ENCODE results near the gene ADORA3. TPM values are rescaled to one million over a fixed set of nuclear protein-coding genes. Genes with fewer than 3 reads are reported as not detected.

Gene ADORA3
- total RNA-seq, 2 donors from 2014 or later: 1.6 to 3.6 TPM

DNA sequence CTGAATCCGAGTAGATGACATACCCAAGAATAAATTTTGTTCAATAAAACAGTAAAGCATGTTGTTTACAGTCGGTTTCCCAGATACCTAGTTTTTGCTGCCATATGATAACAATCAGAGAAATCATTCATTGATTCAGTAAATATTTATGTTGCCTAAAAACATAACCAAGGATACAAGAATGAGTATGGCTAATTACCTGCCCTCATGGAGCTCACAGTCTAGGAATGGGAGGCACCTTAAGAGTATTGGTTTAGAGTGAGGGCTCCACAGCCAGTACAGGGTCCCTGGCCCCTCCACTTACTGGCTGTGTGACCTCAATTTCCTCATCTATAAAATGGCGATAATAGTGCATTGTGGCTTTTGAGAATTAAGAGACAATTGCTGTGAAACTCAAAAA lies 53.2 kb downstream of the ADORA3 start:
- Histone ChIP-seq H3K36me3 (replicated peaks in 1 of 2; ENCODE audit: insufficient read depth in 1 of 2, low read depth in 2 of 2) (no peaks in the 10 kb centered on the region), H3K27ac (peak overlapping the region in 2 of 4 donors; percentile 37 to 86), H3K4me1 (peaks cover 50% of the 10 kb centered on the region), H3K9me3 (no peaks in the 10 kb centered on the region), H3K4me3 (peak overlapping the region in 1 of 2 donors; percentile 90), H3K27me3 (no peaks in the 10 kb centered on the region)
- WGBS, 2 donors: 39 to 41% methylated on average over 3 of the region's 3 CpGs
- DNase-seq (no peak), ATAC-seq (no peak)
- TF ChIP-seq CTCF (IDR thresholded peaks at IDR 0.05): no peak
- TF ChIP-seq POLR2A (IDR thresholded peaks at IDR 0.05): no peak
- intact Hi-C loops (cut with DNase I): no loop called here

GRCh38 chr1:111449703-111450017 lies 53.8 kb downstream of the ADORA3 start:
- no peaks in the 10 kb centered on the region for H3K36me3 ChIP-seq (replicated peaks in 1 of 2; ENCODE audit: insufficient read depth in 1 of 2, low read depth in 2 of 2)
- TF ChIP-seq POLR2A (IDR thresholded peaks at IDR 0.05): no peak
- TF ChIP-seq CTCF (IDR thresholded peaks at IDR 0.05): no peak
- DNase-seq (no peak), ATAC-seq (no peak)
- intact Hi-C loops (cut with DNase I): no loop called here
- H3K4me1 ChIP-seq: peaks cover 50% of the 10 kb centered on the region
- H3K27me3 ChIP-seq: no peaks in the 10 kb centered on the region
- WGBS, 2 donors: 0 to 1% methylated on average over 8 of the region's 8 CpGs
- no peaks in the 10 kb centered on the region for H3K9me3 ChIP-seq
- peak overlapping the region; percentile 37 to 86 (median 76) for H3K27ac ChIP-seq
- peak overlapping the region; percentile 45 to 90 for H3K4me3 ChIP-seq

Small RNAs within 50 kb of the gene (small RNA-seq; reads per million reads assigned to genes)
- not detected for gene RNU6-792P

Other genes with a start within 250 kb of the ADORA3 start
- not detected for gene CHIA, start 212.8 kb downstream of the ADORA3 start, total RNA-seq
- gene OVGP1, start 75.9 kb downstream of the ADORA3 start, total RNA-seq: 1 to 10 TPM; 1.6 to 3.4 TPM
- 10 to 100 TPM; 14.8 to 18.2 TPM for gene WDR77, start 54.4 kb downstream of the ADORA3 start, total RNA-seq
- gene ATP5PB, start 54.2 kb downstream of the ADORA3 start, total RNA-seq: 10 to 100 TPM; 55.0 to 91.0 TPM
- gene C1orf162, start 29.6 kb downstream of the ADORA3 start, total RNA-seq: 1 to 10 TPM; 5.3 to 6.0 TPM
- 1 to 10 TPM in 1 of 2 donors, not detected in 1; 1.0 TPM for gene TMIGD3, start within 50 bp of the ADORA3 start, total RNA-seq
- 10 to 100 TPM; 16.2 to 16.6 TPM for gene RAP1A, start 116.2 kb upstream of the ADORA3 start, total RNA-seq
- 1 to 10 TPM in 1 of 2 donors, not detected in 1; 1.0 TPM for gene INKA2, start 235.8 kb upstream of the ADORA3 start, total RNA-seq